ENCODE data around the gene SLC16A11.

Gene SLC16A11

GRCh38 chr17:7034955-7035590 lies 8.8 kb downstream of the SLC16A11 start:
- Histone ChIP-seq H3K9me3 (ENCODE audit: control insufficient read depth, low read length) (no peaks in the 10 kb centered on the region), H3K9ac (ENCODE audit: low read length) (peak overlapping the region; percentile 87)

GRCh38 chr17:7029659-7030058 lies 14.2 kb downstream of the SLC16A11 start:
- no peaks in the 10 kb centered on the region for H3K4me1 ChIP-seq (ENCODE audit: control insufficient read depth, insufficient read depth, low read length)
- no peak overlapping the region for H3K4me3 ChIP-seq (ENCODE audit: low read length)
- H3K9me3 ChIP-seq (ENCODE audit: control insufficient read depth, low read length): no peaks in the 10 kb centered on the region
- H3K9ac ChIP-seq (ENCODE audit: low read length): no peak overlapping the region
- H3K36me3 ChIP-seq (ENCODE audit: control insufficient read depth, insufficient read depth, low read length): no peaks in the 10 kb centered on the region
- H3K27me3 ChIP-seq (ENCODE audit: control insufficient read depth, insufficient read depth, low read length): no peaks in the 10 kb centered on the region

More at GRCh38 chr17:7034955-7035590, 8.8 kb downstream of the SLC16A11 start:
- peaks cover 12% of the 10 kb centered on the region for H3K4me1 ChIP-seq (ENCODE audit: control insufficient read depth, insufficient read depth, low read length)
- no peaks in the 10 kb centered on the region for H3K27me3 ChIP-seq (ENCODE audit: control insufficient read depth, insufficient read depth, low read length)
- peak overlapping the region; percentile 57 for H3K4me3 ChIP-seq (ENCODE audit: low read length)
- H3K36me3 ChIP-seq (ENCODE audit: control insufficient read depth, insufficient read depth, low read length): no peaks in the 10 kb centered on the region

- Histone ChIP-seq H3K4me3 (ENCODE audit: low read length) (no peak overlapping the region), H3K27me3 (ENCODE audit: control insufficient read depth, insufficient read depth, low read length) (no peaks in the 10 kb centered on the region), H3K4me1 (ENCODE audit: control insufficient read depth, insufficient read depth, low read length) (no peaks in the 10 kb centered on the region), H3K36me3 (ENCODE audit: control insufficient read depth, insufficient read depth, low read length) (no peaks in the 10 kb centered on the region), H3K9me3 (ENCODE audit: control insufficient read depth, low read length) (no peaks in the 10 kb centered on the region), H3K9ac (ENCODE audit: low read length) (no peak overlapping the region)
Observed at GRCh38 chr17:7029096-7029495, 14.8 kb downstream of the SLC16A11 start.

GRCh38 chr17:7027335-7027734 lies 16.6 kb downstream of the SLC16A11 start:
- Histone ChIP-seq H3K4me1 (ENCODE audit: control insufficient read depth, insufficient read depth, low read length) (peaks cover 13% of the 10 kb centered on the region), H3K9ac (ENCODE audit: low read length) (no peak overlapping the region), H3K9me3 (ENCODE audit: control insufficient read depth, low read length) (no peaks in the 10 kb centered on the region), H3K4me3 (ENCODE audit: low read length) (no peak overlapping the region), H3K27me3 (ENCODE audit: control insufficient read depth, insufficient read depth, low read length) (peaks cover 10% of the 10 kb centered on the region), H3K36me3 (ENCODE audit: control insufficient read depth, insufficient read depth, low read length) (no peaks in the 10 kb centered on the region)

- Histone ChIP-seq H3K9ac (ENCODE audit: low read length) (no peak overlapping the region), H3K4me3 (ENCODE audit: low read length) (no peak overlapping the region), H3K36me3 (ENCODE audit: control insufficient read depth, insufficient read depth, low read length) (no peaks in the 10 kb centered on the region), H3K27me3 (ENCODE audit: control insufficient read depth, insufficient read depth, low read length) (peaks cover 15% of the 10 kb centered on the region), H3K9me3 (ENCODE audit: control insufficient read depth, low read length) (no peaks in the 10 kb centered on the region), H3K4me1 (ENCODE audit: control insufficient read depth, insufficient read depth, low read length) (peaks cover 21% of the 10 kb centered on the region)
Observed at GRCh38 chr17:7026471-7027115, 17.3 kb downstream of the SLC16A11 start.

- H3K9ac ChIP-seq (ENCODE audit: low read length): no peak overlapping the region
- H3K9me3 ChIP-seq (ENCODE audit: control insufficient read depth, low read length): no peaks in the 10 kb centered on the region
- no peaks in the 10 kb centered on the region for H3K36me3 ChIP-seq (ENCODE audit: control insufficient read depth, insufficient read depth, low read length)
- no peak overlapping the region for H3K4me3 ChIP-seq (ENCODE audit: low read length)
- H3K4me1 ChIP-seq (ENCODE audit: control insufficient read depth, insufficient read depth, low read length): peaks cover 27% of the 10 kb centered on the region
- H3K27me3 ChIP-seq (ENCODE audit: control insufficient read depth, insufficient read depth, low read length): peaks cover 19% of the 10 kb centered on the region
Observed at GRCh38 chr17:7025245-7025644, 18.6 kb downstream of the SLC16A11 start.

GRCh38 chr17:7024402-7024785 lies 19.5 kb downstream of the SLC16A11 start:
- H3K4me3 ChIP-seq (ENCODE audit: low read length): no peak overlapping the region
- no peak overlapping the region for H3K9ac ChIP-seq (ENCODE audit: low read length)

GRCh38 chr17:7023576-7024401 lies 20.1 kb downstream of the SLC16A11 start:
- Histone ChIP-seq H3K4me3 (ENCODE audit: low read length) (no peak overlapping the region), H3K4me1 (ENCODE audit: control insufficient read depth, insufficient read depth, low read length) (peaks cover 27% of the 10 kb centered on the region), H3K36me3 (ENCODE audit: control insufficient read depth, insufficient read depth, low read length) (no peaks in the 10 kb centered on the region), H3K9ac (ENCODE audit: low read length) (peak overlapping the region; percentile 57), H3K27me3 (ENCODE audit: control insufficient read depth, insufficient read depth, low read length) (peaks cover 19% of the 10 kb centered on the region), H3K9me3 (ENCODE audit: control insufficient read depth, low read length) (no peaks in the 10 kb centered on the region)

More at GRCh38 chr17:7024402-7024785, 19.5 kb downstream of the SLC16A11 start:
- H3K36me3 ChIP-seq (ENCODE audit: control insufficient read depth, insufficient read depth, low read length): no peaks in the 10 kb centered on the region
- H3K4me1 ChIP-seq (ENCODE audit: control insufficient read depth, insufficient read depth, low read length): peaks cover 27% of the 10 kb centered on the region
- H3K27me3 ChIP-seq (ENCODE audit: control insufficient read depth, insufficient read depth, low read length): peaks cover 19% of the 10 kb centered on the region
- no peaks in the 10 kb centered on the region for H3K9me3 ChIP-seq (ENCODE audit: control insufficient read depth, low read length)

GRCh38 chr17:7022781-7023571 lies 20.9 kb downstream of the SLC16A11 start, which contains the start of gene BCL6B:
TSS of gene BCL6B (plus strand) at chr17:7023050. CDS start at chr17:7023672, 622 bp downstream.
- H3K4me3 ChIP-seq (ENCODE audit: low read length): peak within 1 kb of the TSS; percentile 14
- no peaks in the 10 kb centered on the region for H3K36me3 ChIP-seq (ENCODE audit: control insufficient read depth, insufficient read depth, low read length)
- H3K9ac ChIP-seq (ENCODE audit: low read length): peak within 1 kb of the TSS; percentile 57
- H3K27me3 ChIP-seq (ENCODE audit: control insufficient read depth, insufficient read depth, low read length): peaks cover 19% of the 10 kb centered on the region
- H3K9me3 ChIP-seq (ENCODE audit: control insufficient read depth, low read length): no peaks in the 10 kb centered on the region
- peaks cover 27% of the 10 kb centered on the region for H3K4me1 ChIP-seq (ENCODE audit: control insufficient read depth, insufficient read depth, low read length)

- H3K27me3 ChIP-seq (ENCODE audit: control insufficient read depth, insufficient read depth, low read length): peaks cover 19% of the 10 kb centered on the region
- H3K4me3 ChIP-seq (ENCODE audit: low read length): peak overlapping the region; percentile 14
- H3K9ac ChIP-seq (ENCODE audit: low read length): peak overlapping the region; percentile 56
- H3K4me1 ChIP-seq (ENCODE audit: control insufficient read depth, insufficient read depth, low read length): peaks cover 27% of the 10 kb centered on the region
- no peaks in the 10 kb centered on the region for H3K36me3 ChIP-seq (ENCODE audit: control insufficient read depth, insufficient read depth, low read length)
- no peaks in the 10 kb centered on the region for H3K9me3 ChIP-seq (ENCODE audit: control insufficient read depth, low read length)
Observed at GRCh38 chr17:7021993-7022778, 21.7 kb downstream of the SLC16A11 start.
